Daoy (cell line): ENCODE data around the gene FBXL3. TPM values are rescaled to one million over a fixed set of nuclear protein-coding genes. Genes with fewer than 3 reads are reported as not detected.
A peak's percentile ranks its signal among the peaks of the same experiment; 100 is the strongest.
"Not testable (repeated sequence)": the region's sequence is repeated elsewhere in the genome, so short reads cannot be mapped to it uniquely, and the experiment has no call there.

ENCODE experiments used
- DNase-seq: peaks from one replicate; pipeline ENCODE4 v3.0.0-alpha.2; 2015; ENCODE audit warnings: low read depth
- total RNA-seq: library from RNA; depleted of rRNA; stranded (reverse); fragments of >200 nt; shearing (Covaris generic); gene quantifications from 2 replicates; pipeline ENCODE4 v1.2.3, GENCODE V29; 2014

FBXL3 gene
- total RNA-seq, 1 experiment from 2014 or later: 15.6 TPM

GRCh38 chr13:76991432-76991795, 35.5 kb downstream of the FBXL3 start:
- peak; percentile 47 for DNase-seq

- DNase-seq: no peak
Measured at GRCh38 chr13:76983676-76984075, 43.3 kb downstream of the FBXL3 start.

GRCh38 chr13:76982061-76982460, 44.9 kb downstream of the FBXL3 start:
- no peak for DNase-seq

- DNase-seq: peak; percentile 68
Measured at GRCh38 chr13:76980075-76980718, 46.8 kb downstream of the FBXL3 start.

- DNase-seq: no peak
Measured at GRCh38 chr13:76976929-76977328, 50.0 kb downstream of the FBXL3 start.

GRCh38 chr13:76976490-76976889, 50.5 kb downstream of the FBXL3 start:
- peak; percentile 62 for DNase-seq

GRCh38 chr13:76975863-76976262, 51.1 kb downstream of the FBXL3 start:
- no peak for DNase-seq

- DNase-seq: no peak
Measured at GRCh38 chr13:76974618-76974975, 52.4 kb downstream of the FBXL3 start.

- DNase-seq: no peak
Measured at GRCh38 chr13:76973920-76974617, 52.9 kb downstream of the FBXL3 start.

GRCh38 chr13:76971851-76972829, 54.8 kb downstream of the FBXL3 start:
- no peak for DNase-seq

- no peak for DNase-seq
Measured at GRCh38 chr13:76971215-76971614, 55.7 kb downstream of the FBXL3 start.

GRCh38 chr13:76969488-76970365, 57.2 kb downstream of the FBXL3 start:
- no peak for DNase-seq

- DNase-seq: no peak
Measured at GRCh38 chr13:76968041-76968440, 58.9 kb downstream of the FBXL3 start.

GRCh38 chr13:76967031-76967430, 59.9 kb downstream of the FBXL3 start:
- no peak for DNase-seq

GRCh38 chr13:76965759-76966421, 61.1 kb downstream of the FBXL3 start:
- DNase-seq: peak; percentile 50

GRCh38 chr13:76959734-76960133, 67.2 kb downstream of the FBXL3 start:
- DNase-seq: not testable (repeated sequence)

- no peak for DNase-seq
Measured at GRCh38 chr13:76958841-76959432, 68.0 kb downstream of the FBXL3 start.

GRCh38 chr13:76955661-76956060, 71.3 kb downstream of the FBXL3 start:
- DNase-seq: no peak
